GM21515 (cell line): ENCODE results near the gene SOX2.
"Not testable (repeated sequence)": the region's sequence is repeated elsewhere in the genome, so short reads cannot be mapped to it uniquely, and the experiment has no call there.

Source experiments
- ATAC-seq: cut with Tn5 transposase; IDR thresholded peaks from one replicate; pipeline ENCODE4 v1.9.1; 2021; ENCODE audit not compliant: unreplicated experiment

SOX2 gene

DNA sequence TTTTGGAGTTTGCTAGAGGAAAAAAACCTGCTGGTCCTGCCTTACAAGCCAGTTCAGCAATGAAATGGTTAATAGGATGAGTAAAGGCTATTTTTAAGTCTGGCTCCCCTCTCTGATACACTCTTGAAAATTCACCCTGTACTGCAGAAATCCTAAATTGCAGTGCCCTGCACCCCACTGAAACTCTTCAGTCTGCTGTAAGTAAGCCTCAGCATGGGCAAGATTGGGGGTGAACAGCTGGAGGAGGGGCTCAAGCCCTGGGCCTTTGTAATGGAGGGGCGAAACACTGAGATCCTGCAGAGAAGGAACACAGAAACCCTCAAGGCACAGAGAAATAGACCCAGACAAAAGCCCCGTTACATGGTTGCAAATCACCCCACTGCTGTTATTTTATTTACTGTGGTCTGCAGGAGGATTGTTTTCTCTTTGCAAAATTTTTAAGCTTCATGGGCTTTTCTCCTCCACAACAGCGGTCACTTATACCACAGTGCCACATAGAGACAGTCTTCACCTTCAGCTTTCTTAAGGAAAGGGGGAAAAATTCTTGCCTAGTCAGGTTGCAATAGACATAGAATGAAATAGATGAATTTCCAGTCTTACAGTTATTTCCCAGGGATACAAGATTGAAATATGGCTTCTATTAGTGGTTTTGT lies 45.0 kb downstream of the SOX2 start:
- ATAC-seq: no peak

DNA sequence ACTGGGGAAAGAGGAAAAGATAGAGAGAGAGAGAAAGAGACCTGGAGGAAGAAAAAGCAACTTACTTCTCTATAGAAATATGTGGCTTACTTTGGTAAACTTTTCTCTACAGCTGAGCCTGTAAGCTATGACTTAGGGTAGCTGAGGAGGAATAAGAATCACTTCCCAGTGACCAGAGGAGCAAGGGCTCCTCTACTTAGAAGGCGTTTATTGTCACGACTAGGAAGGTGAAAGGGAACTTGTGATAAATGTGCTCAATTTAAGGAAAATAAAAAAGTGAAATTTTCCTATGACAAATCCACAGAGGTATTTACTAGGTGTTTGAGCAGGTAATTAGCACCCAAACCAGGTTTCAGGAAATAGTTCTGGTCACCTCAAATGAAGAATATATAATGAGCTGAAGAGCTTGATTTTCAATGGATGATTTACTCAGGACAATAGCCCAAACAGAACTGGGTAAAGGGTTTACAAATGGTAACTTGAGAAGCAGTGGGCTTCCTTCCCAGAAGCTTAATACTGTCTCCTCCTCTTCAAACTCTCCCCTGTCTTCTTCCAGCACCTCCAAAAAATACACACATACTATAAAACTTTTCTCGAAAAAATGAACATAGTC lies 46.1 kb downstream of the SOX2 start:
- ATAC-seq: no peak

DNA sequence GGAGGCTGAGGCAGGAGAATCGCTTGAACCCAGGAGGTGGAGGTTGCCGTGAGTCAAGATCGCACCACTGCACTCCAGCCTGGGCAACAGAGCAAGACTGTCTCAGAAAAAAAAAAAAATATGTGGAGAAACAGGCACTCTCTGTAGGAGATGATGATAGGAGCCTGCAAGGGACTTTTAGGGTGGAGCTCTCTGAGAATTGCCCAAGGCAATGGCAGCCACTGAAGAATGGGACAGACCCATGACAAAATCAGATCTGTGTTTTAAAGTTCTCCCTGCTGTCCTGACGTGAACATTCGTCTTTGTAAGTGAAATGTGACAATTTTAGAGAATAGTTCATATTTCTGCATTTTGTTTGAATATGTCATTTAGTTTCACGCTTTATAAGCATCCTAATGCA lies 50.2 kb downstream of the SOX2 start:
- ATAC-seq: no peak

DNA sequence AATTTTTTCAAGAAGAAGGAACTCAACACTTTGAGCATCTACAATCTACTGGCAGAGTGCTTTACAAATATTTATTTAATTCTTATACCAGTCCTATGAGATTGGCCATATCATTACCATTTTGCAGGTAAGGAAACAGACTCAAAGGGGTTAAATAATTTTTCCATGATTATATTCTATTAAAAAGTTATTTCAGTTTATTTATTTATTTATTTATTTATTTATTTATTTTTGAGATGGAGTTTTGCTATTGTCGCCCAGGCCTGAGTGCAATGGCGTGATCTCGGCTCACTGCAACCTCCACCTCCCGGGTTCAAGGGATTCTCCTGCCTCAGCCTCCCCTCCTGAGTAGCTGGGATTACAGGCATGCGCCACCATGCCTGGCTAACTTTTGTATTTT lies 52.3 kb downstream of the SOX2 start:
- ATAC-seq: not testable (repeated sequence)
